Embryonic facial prominence (tissue), 1 donor: ENCODE results near the gene CEP290.
A peak's percentile ranks its signal among the peaks of the same experiment; 100 is the strongest.
"Not testable (repeated sequence)": the region's sequence is repeated elsewhere in the genome, so short reads cannot be mapped to it uniquely, and the experiment has no call there.

ENCODE experiments used
- DNase-seq: peaks from one replicate; pipeline ENCODE4 v3.0.0-alpha.2; 2016; ENCODE audit errors: extremely low spot score

Gene CEP290

DNA sequence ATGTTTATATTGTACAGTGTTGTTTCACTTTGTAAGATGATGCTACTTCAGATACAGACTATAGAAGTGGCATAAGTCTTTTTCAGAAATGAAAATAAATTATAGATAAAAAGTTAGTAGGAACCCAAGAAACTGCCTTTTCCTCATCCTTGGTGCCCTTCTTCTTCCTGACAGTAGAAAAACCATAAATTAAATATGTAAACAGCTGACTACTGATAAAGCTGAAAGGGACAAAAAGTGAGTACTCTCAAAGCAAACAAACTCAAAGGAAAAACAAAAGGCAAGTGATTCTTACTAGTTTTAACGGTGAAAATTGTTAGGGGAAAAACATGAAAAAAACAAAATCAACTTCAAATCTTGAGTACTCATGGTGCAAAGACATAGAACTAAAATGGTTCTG is 104.1 kb downstream of the CEP290 start:
- no peak for DNase-seq

DNA sequence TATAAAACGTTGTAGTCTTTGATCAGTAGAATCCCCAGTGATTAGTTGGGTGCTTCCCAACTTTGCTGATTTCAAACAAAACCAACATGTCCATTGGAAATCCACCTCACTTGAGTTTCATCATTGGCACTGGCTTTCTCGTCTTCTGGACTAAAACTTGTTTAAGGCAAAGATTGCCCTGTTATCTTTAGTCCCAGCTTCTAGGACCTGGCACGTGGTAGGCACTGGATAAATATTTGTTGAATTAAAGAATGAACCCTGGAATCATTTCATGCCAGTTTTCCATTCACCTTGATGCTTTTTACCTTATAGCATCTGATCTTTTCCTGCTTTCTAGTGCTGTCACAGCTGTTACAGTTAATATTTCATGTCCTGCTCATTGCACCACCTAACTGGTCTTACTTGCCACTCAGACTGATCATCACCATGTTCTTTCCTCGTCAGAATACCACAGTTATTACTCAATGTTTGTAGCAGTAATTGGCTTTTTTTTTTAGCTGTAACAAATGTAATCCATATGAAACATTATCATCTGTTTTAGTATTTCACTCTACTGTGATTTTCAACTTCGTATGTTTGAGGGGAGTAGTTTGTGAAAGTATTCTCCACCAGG is 105.4 kb downstream of the CEP290 start:
- no peak for DNase-seq

DNA sequence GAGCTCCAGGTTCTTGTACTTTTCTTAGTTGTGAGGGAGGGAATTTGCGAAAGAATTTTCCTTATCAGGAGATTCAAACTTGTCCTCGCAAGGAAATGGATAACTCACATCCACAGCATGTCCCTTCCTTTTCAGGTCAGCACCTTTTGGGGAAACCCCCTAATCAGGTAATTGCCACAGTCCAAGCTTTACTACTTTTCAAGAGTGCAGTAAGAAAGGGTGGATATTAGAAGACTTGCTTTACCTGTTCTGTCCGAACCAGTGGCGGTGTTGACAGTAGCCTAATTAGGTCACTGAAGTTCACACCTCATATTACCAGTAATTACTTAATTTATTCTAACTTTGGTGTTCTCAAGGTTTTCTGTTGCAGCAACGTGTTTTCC is 106.0 kb downstream of the CEP290 start:
- no peak for DNase-seq

DNA sequence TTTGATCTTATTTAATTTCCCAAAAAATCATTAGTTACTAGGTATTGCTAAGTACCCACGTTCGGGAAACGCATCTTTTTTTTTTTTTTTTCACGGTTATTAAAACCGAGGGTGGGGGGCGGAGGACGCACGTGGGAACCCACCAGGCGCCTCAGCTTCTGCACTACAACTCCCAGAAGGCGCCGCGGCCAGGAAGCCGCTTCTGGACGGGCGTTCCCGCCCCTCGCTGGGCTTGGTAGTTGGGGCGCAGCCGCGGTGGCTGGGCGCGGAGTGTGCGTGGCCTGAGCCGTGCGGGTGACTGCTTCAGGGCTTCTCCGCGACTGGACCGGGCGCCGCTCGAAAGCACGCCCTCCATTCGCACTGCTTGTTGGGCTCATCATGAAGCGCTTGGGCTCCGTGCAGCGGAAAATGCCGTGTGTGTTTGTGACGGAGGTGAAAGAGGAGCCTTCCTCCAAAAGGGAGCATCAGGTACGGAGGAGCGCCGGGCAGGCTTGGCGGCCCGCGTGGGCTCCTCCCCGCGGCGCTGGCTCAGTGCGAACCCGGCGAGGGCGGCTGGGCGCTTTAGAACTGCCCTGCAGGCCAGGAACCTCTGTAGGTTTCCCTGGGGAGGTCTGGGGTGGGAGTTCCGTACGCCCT is 106.5 kb downstream of the CEP290 start:
- peak; percentile 64 for DNase-seq

DNA sequence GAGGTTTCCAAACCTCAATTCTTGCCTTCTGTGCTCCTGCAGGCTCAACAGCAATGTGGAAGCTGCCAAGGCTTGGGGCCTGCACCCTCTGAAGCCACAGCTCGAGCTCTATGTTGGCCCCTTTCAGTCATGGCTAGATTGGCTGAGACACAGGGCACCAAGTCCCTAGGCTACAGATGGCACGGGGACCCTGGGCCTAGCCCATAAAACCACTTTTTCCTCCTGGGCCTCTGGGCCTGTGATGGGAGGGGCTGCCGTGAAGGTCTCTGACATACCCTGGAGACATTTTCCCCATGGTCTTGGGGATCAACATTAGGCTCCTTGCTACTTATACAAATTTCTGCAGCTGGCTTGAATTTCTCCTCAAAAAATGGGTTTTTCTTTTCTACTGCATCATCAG is 110.7 kb downstream of the CEP290 start:
- DNase-seq, result not testable (repeated sequence)

DNA sequence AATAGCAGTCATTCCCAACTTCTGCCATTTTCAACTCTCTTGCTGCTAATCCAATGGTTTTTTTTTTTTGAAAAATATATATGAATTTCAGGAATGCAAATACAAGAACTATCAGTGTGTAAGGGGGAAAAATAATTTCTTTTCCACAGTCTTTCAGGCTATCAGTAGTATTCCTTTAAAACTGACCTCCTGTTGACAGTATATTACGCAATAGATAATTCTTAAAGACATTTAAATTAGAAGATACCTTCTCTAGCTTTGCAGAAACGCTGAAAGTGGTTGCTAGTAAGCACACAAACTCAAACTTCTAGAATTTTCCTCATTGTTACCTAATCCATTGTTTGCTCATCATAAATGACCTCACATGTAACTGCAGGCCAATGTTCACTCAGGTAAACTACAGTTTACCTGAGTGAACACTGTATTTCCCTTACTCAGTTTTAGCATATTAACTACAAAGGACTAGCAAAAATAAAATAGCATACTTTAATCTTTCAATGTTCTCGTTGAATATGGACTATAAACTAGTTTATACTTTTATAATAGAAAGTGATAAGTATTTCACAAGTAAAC is 112.7 kb downstream of the CEP290 start, which contains the start of gene C12orf50:
C12orf50 (minus strand) TSS at position 309 of the 573 bp plus-strand sequence. CDS start 2,439 bp downstream, outside the sequence.
- DNase-seq, result no peak

DNA sequence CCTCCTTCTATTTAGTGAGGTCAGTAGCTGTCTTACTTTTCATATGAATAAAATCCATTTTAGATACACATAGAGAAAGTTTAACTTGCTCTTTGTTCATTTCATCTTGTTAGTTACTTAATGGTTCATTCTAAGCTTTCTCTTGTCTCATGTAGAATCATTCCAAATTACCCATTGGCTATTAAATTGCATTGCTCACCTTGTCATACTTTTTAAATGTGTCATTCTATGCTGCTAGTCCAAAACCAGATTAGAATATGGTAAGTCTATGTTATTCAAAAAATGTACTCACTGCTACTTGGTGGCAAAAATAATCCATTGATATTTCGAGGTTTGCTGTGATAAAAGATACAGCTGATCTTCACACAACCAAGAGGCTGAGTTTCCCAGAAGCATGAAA is 115.7 kb downstream of the CEP290 start:
- no peak for DNase-seq

DNA sequence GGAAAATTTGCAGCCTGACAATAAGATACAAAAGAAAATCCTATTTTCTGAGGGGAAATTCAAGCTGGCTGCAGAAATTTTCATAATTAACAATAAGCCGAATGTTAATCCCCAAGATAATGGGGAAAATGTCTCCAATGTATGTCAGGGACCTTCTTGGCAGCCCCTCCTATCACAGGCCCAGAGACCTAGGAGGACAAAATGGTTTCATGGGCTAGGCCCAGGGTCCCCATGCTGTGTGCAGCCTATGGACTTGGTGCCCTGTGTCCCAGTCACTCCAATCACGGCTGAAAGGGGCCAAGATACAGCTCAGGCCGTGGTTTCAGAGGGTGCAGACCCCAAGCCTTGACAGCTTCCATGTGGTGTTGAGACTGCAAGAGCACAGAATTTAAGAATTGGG is 123.9 kb downstream of the CEP290 start:
- DNase-seq, result no peak

DNA sequence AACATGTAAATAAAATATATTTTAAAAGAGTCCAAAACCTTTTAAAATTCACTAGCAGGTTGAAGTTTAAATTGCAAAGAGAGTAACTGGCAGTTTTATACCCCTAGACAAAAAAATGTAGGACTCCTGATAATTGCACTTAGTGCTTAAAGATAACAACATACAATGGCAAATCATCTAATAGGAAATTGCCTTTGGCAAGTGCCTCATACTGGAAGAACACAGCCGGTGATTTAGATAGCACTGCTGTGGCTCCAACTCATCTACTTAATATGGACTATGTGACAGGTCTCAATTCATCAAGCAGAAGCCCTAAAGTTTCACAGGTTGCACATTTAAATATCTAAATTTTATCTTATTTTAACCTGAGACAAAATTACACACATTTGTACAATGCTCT is 126.1 kb downstream of the CEP290 start:
- DNase-seq, result no peak

DNA sequence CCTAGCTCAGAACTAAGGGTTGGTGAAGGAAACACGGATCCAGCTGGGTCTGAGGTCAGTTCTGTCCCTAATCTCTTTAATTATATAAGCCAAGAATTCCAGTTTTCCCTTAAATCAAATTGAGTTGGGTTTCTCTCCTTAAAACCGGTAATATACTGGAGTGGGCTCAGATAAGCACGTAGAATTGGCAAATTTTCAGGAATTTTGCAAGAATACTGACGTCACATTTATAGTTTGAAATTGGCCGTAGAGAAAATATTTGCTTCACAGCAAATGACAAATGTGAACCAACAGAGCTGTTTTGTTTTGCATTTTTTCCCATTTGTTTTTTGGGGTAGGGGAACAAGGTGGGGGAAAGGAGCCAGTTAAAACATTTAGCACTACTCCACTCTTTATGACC is 130.1 kb downstream of the CEP290 start:
- no peak for DNase-seq

DNA sequence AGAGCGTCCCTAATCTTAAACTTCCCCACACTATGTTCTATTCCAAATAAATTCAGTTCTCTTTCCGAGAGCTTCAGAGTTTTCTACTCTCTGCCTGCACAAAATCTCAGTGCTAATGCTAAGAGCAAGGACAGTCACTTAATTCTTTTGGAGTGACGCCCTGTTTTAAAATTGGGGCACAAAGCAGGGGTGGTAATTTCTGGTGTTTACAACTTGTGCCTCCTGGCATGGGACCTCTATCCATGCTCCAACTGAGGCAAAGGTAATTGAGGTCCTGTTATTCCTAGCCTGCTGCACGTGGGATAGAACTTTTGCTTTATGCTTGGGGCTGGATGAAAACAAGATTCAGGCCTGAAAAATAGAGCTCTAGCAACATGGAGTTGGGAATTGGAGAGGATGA is 135.5 kb downstream of the CEP290 start:
- no peak for DNase-seq

DNA sequence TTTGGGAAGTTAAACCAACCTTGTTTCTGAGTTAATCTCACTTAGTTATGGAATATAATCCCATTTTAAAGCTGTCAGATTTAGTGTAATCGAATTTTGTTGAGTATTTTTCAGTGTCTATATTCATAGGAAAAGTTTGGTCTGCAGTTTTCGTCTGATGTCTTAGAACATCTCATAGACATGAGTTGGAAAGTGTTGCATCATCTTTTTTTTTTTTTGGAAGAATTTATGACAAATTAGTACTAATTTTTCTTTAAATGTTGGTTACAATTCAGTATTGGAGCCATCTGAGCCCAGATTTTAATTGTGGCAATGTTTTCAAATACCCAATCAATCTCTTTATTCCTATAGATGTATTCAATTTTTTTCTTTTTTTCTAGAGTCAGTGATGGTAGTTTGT is 140.6 kb downstream of the CEP290 start:
- DNase-seq, result no peak
